GF-D8 (cell line): ENCODE data around the gene APBA3.

Experiments
- DNase-seq: peaks from one replicate; lab custom pipeline; 2025; lab: John Stamatoyannopoulos, UW

APBA3 gene

DNA sequence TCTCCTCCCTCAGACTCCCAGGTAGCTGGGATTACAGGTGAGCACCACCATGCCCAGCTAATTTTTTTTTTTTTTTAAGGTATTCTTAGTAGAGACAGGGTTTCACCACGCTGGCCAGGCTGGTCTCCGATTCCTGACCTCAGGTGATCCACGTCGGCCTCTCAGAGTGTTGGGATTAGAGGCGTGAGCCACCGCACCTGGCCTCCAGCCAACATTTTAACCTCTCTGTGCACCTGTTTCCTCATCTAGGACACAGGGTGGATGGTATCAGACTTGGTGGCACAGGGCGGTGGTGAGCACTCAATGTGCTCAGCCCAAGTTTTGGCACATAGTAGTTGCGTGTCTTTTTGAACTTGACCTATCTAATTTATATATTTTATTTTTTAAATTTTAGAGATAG lies 12.5 kb downstream of the APBA3 start:
- no peak for DNase-seq

- no peak for DNase-seq
Measured at GRCh38 chr19:3746371-3747056, 15.0 kb downstream of the APBA3 start.

DNA sequence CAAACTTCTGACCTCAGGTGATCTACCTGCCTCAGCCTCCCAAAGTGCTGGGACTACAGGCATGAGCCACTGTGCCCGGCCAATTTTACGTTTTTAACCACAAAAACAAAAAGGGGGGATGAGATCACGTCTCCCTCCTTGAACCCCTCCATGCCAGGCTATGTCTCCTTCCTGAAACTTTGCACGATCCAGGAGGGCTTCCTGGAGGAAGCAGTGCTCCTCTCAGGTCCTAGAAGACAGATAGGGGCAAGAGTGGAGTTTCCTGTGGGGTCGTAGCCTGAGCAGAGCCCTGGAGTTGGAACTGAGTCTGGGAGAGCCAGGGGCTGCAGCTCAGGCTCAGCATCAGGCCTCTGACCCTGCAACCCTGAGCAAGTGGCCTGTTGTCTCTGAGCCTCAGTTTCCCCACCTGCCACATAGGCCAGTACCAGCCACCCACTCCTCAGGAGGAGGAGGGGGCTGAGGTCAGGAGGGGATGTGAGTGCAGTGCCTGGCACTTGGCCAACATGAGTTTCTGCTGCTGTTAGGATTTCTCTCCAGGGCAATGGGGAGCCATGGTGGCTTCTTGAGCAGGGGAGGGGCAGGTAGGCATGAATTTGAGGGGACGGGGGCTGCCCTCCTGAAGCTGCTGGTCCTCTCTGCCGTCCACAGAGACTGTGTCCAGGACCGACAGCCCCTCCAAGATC lies 16.0 kb downstream of the APBA3 start:
- DNase-seq, result no peak

GRCh38 chr19:3743486-3743885 lies 18.0 kb downstream of the APBA3 start:
- DNase-seq, result no peak

DNA sequence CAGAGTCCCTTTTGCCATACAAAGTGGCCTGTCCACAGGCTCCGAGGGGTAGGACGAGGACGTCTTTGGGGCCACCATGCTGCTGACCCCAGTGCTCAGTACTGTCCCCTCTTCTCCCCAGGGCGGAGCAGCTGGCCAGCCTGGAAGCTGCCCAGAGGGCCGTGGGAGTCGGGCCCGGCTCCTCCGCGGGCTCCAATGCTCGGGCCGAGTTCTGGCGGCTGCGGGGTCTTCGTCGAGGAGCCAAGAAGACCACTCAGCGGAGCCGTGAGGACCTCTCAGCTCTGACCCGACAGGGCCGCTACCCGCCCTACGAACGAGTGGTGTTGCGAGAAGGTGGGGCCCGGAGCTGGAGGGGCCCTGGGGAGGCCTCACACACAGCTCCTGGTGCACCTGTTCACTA lies 21.1 kb downstream of the APBA3 start:
- DNase-seq, result no peak

DNA sequence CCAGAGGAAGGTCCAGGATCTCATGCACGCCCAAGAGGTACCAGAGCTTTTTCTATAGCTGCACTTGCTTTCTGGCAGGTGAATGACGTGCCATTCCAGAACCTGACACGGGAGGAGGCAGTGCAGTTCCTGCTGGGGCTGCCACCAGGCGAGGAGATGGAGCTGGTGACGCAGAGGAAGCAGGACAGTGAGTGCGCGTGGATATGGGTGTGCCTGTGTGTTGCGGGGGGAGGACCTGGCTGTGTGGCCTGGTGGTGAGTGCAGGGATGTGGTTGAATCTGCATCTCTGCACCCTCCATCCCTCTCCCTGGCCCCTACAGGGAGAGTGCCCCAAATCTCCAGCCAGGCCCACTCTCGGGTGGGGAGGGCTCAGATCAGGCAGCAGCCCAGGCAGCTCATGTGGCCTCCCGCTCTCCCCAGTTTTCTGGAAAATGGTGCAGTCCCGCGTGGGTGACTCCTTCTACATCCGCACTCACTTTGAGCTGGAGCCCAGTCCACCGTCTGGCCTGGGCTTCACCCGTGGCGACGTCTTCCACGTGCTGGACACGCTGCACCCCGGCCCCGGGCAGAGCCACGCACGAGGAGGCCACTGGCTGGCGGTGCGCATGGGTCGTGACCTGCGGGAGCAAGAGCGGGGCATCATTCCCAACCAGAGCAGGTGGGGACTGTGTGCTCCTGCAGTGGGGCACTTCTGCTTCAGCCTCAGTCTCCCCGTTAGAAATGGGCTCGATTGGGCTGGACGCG lies 22.8 kb downstream of the APBA3 start:
- DNase-seq, result no peak

- DNase-seq, result no peak
Measured at GRCh38 chr19:3737487-3738205, 23.8 kb downstream of the APBA3 start.

DNA sequence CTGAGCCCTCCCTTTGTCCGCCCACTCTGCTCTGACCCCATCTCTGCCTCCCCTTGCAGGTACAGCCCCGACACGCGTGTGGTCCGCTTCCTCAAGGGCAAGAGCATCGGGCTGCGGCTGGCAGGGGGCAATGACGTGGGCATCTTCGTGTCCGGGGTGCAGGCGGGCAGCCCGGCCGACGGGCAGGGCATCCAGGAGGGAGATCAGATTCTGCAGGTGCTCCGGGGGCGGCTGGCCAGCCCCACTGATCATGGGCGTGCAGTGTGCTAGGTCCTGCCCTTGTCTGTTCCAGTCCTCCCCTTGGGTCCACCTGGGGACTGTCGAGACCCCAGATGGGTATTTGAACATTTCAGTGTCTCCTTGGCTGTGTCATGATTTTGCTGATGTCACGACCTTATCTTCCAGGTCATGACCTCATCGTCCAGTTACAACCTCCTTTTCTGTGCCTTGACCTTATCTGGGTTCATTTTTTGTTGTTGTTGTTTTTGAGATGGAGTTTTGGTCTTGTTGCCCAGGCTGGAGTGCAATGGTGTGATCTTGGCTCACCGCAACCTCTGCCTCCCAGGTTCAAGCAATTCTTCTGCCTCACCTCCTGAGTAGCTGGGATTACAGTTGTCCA lies 25.3 kb downstream of the APBA3 start:
- no peak for DNase-seq

DNA sequence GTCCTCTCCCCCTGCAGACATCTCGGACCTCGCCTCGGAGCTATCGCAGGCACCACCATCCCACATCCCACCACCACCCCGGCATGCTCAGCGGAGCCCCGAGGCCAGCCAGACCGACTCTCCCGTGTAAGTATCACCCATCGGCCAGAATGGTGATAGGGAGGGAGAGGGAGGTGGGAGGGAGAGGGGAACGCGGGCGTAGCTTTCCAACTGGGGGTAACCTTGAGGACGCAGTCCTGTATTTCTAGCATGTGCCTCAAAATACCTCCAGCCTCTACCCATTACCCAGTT lies 27.2 kb downstream of the APBA3 start:
- no peak for DNase-seq

GRCh38 chr19:3733549-3734309 lies 27.8 kb downstream of the APBA3 start:
- no peak for DNase-seq

DNA sequence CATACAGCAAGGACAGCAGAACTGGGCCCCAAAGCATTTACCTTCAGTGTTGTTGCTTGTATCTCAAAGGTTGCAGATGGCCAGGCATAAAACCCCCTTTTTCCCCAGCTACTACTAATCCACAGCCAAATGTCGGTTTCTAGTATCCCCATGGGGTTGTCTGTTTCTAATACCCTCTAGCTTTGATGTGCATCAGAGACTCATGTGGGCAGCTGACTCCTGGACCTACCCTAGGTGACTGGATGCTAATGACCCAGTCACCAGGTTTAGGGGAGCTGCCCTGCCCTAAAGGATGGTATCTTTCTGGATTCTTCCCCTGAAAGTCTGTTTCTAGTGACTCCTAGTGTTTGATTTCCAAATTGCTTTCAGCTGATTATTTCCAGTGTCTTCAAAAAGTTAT lies 29.4 kb downstream of the APBA3 start:
- DNase-seq, result no peak

- DNase-seq, result no peak
Measured at GRCh38 chr19:3730457-3730958, 31.0 kb downstream of the APBA3 start.

DNA sequence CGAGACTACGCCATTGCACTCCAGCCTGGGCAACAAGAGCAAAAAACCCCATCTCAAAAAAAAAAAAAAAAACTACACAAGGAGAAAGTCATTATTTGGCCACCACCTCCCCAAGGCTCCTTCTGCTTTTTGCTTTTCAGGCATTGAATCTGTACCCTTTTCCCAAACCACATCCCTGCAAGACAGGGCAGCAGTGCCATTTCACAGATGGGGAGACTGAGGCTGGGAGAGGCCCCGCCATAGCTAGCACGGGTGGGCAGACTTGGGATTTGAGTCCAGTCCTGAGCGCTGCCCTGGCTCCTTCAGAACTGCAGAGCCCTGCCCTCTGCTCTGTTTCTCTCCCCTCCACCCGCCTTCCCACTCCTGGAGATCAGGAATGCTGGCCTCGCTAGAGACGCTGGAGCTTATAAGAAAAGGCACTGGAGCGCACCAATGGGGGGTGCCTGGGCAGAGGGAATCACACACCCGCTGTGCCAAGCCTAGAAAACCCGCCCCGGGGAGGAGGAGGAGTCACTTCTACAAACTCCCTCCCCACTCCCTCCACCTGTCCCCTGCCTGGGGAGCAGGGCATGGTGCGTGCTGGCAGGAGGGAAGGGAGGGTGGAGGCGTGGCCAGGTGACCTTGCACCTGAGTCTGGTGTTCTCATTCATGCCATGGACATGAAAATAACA lies 35.7 kb downstream of the APBA3 start:
- no peak for DNase-seq

DNA sequence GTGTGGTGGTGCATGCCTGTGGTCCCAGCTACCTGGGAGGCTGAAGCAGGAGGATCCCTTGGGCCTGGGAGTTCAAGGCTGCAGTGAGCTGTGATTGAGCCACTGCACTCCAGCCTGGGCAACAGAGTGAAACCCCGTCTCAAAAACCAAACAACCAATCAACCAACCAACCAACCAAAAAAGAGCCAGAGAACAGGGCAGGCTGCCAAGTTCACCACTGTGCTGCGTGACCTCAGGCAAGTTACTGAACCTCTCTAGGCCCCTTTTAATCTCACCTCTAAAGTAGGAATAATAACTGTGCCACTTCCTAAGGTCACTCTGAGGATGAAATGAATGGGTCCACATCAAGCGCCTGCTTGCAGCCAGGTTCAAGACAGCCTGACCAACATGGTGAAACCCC lies 36.4 kb downstream of the APBA3 start:
- no peak for DNase-seq

- no peak for DNase-seq
Measured at GRCh38 chr19:3723883-3724282, 37.6 kb downstream of the APBA3 start.

GRCh38 chr19:3723110-3723488 lies 38.4 kb downstream of the APBA3 start:
- DNase-seq, result no peak

GRCh38 chr19:3722443-3723109 lies 38.9 kb downstream of the APBA3 start:
- DNase-seq, result no peak

DNA sequence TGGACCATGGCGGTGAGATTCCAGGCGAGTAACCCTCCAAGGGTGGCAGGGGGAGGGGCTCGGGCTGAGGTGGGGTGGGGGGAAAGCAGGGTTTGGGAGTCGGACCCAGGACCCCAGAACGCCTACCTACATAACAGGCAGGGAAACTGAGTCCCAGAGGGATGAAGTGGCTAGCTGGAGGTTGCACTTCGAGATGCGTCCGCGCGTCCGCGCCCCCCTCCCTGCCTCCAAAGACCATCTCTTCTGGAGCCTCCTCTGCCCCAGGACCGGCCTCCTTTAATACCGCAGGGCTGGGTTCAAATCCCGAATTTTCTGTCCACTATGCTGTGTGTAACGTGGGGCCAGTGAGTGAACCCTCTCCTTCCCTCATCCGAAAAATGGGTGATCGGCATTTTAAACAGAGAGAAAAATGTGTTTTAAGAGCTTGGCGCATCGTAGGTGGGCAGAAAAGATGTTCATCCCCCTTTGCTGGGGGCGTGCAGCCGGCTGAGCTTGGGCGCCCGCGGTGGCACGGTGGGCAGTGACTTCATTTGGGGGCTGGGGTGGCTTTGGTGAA lies 39.5 kb downstream of the APBA3 start:
- DNase-seq, result no peak

DNA sequence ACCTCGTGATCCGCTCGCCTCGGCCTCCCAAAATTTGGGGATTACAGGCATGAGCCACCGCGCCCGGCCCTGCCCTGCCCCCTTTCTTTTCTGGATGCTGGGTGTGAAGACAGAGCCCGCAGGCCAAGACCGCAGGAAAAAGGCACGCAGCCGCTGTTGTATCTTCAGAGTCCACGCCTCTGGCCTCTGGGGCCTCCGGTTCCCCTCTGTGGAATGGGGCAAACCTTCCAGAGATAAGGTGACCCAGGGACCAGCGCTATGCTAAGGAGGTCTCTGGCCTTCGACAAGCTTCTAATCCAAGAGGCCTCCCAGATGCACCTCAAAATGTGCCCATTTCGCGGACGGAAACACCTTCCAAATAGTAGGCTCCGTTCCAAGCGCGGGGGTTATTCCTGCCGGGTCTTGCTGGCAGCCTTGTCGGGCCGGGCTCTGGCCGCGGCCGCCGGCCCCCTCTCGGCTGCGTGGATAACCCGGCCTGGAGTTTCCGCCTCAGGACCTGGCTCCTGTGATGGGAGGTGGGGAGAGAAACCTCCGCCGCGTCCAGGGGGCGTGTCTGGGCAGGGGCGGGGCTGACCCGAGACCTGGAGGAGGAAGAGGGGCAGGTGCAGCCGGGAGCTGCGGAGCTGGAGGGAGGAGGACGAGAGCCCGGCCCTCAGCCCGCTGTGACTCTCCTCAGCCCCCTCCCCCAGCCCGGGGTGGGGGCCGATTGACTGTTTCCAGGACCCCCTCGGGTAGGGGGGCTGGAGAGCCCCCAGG lies 40.2 kb downstream of the APBA3 start:
- peak; percentile 15 for DNase-seq
